CD4-positive, alpha-beta T cell treated with Interleukin-1 beta for 1 hour (primary cell): ENCODE measurements around the gene BRSK1.

ENCODE experiments used
- DNase-seq, 2 donors: peaks; one replicate each; pipeline ENCODE4 v3.0.0-alpha.2; 2020 to 2022

The BRSK1 gene

GRCh38 chr19:55253842-55254624 is 29.8 kb upstream of the BRSK1 start:
- peak; percentile 72 to 73 for DNase-seq

DNA sequence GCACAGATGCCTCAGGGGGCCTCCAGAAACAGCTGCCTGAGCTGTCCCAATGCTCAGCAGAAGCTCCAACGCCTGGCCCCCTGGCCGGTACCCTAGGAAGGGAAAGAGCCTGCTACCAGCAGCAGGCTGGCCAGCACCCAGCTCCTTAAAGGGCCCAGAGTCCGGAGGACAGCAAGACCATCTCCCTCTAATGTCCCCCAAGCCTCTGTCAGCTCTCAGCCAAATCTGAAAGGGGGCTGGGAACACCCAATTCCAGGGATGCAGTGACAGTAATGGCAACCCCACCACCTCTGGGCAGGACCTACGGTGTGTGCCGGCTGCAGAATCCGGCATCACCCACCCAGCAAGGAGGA is 29.2 kb upstream of the BRSK1 start:
- DNase-seq = no peak

DNA sequence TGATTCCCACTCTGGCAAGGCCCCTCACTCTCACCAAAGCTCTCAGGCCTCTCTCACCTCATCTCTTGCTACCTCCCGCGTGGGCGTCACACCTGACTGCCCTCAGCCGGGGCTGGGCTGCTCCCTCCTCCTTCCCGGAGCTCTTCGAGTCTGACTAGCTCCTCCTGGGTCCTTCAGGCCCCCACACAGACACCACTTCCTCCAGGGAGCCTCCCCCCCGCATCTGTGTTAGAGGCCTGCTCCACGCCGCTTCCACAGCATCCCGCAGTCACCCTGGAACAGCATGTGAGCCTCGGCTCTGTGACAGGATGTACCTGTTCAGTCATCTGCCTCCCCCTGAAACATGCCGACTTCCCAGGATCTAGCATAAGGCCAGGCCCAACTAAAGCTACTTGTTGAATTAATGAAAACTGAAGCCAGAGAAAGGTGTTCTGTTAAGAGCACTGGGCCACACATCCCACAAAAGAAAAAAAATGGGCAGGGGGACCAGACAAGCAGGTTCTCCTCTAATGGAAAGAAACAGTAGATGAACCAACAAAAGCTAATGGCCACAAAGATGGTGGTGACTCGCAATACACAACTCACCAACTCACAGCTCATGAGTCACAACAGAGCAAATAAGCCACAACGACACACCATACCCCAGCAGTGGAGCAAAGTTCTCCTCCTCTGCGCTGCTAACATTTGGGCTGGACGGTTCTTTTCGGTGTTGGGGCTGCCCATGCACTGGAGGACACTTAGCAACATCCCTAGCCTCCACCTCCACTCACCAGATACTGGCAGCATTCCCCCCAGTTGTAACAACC is 28.0 kb upstream of the BRSK1 start:
- DNase-seq = peak; percentile 48 to 56

DNA sequence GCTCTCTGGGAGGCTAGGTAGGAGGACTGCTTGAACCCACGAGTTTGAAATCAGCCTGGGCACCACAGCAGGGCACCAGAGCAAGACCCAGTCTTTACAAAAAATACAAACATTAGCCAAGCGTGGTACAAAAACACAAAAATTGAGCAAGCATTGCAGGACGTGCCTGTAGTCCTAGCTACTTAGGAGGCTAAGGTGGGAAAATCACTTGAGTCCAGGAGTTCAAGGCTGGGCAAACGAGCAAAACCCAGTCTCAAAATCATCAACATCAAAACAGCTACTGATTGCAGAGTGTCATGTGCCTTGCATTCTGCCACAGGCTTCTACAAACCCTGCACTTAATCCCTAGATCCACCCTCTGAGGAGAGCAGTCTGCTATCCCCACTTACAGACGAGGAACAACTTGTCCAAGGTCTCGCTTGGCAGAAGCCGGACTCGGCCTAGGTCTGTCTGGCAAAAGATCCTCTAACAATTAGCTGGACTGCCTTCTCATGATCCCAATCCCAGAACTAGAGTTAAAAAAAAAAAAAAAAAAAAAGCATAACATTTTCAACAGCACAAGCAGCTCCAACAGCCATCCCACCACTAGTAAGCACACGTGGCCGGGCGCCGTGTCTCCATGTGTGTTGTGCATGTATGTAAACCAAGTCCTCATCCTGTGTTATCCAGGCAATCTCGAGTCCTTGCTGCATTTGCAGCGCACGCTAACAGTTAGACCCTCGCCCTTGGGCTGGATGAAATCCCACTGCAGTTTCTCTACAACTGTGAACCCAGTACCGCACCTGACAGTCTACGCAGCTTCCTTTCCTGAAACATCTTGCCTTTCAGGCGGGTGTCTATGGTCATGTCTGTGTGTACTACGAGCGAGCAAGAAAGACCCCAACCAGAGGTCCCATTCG is 27.0 kb upstream of the BRSK1 start:
- no peak for DNase-seq

DNA sequence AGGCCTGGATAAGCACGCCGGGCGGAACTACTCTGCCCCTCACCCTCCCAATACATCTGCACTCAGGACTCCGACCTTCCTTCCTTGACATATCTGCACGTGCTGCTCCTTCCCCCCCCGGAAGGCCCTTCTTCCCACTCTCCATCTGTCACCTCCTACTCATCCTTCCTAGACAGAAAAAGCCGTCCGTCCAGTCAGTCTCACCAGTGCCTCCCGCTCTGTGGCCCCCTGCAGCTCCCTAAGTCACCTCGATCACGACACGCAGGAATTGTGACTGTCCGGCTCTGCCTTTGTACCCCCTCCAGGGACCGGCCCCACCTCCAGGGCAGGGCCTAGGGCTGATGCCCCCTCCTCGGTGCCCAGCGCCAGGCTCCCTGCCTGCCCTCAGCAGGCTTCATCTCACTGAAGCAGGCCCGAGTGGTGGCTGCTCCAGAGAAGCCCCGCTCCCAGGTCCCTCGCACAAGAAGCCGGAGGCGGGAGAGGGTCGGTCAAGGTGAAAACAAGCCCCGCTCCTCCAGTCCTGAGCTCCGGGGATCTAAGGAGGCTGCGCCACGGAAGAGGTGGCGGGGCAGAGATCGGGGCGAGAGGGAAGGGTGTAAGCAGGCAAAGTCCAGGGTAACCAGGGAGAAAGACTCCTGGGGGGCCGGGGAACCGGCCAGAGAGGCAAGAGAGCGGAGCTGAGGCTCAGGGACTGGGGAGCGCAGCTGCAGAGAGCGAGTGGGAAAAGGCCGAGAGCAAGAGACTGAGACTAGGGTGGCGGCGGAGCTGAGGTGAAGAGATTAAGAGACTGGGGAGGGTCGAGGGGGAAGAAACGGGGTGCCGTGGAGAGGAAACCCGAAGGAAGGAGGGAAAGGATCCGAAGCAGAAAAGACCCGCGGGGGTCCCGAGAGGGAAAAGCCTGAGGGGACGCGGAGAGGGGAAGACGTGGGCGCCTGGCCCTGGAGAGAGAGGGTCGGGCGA is 26.1 kb upstream of the BRSK1 start:
- no peak for DNase-seq

- peak; percentile 52 to 60 for DNase-seq
These were observed 25.3 kb upstream of the BRSK1 start for GRCh38 chr19:55258476-55258827.

- peak; percentile 94 to 95 for DNase-seq
These were observed 24.8 kb upstream of the BRSK1 start, which contains the start of gene PPP6R1 for GRCh38 chr19:55258828-55259539. Gene PPP6R1, minus strand, starts transcription at chr19:55259017. Its CDS starts 11,914 bp downstream, at chr19:55247103.

DNA sequence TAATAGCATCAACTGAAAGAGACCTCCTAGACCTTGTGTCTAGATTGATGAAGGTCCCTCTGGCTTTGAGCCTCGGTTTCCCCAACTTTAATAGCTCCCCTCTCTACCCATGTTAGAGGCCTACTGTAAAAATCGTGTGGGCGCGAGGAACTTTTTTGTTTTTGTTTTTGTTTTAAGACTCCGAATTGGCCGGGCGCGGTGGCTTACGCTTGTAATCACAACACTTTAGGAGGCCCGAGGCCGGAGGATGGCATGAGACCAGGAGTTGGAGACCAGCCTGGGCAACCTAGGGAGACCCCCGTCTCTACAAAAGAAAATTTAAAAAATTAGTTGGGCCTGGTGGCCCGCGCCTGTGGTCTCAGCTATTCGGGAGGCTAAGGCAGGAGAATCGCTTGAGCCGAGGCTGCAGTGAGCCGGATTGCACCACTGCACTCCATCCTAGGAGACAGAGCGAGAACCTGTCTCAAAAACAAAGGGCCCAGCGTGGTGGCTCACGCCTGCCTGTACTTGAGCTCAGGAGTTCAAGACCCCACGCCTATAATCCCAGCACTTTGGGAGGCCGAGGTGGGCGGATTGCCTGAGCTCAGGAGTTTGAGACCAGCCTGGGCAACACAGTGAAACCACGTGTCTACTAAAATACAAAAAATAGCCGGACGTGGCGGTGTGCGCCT is 24.1 kb upstream of the BRSK1 start:
- DNase-seq = no peak

GRCh38 chr19:55261671-55262126 is 22.1 kb upstream of the BRSK1 start:
- DNase-seq = no peak

DNA sequence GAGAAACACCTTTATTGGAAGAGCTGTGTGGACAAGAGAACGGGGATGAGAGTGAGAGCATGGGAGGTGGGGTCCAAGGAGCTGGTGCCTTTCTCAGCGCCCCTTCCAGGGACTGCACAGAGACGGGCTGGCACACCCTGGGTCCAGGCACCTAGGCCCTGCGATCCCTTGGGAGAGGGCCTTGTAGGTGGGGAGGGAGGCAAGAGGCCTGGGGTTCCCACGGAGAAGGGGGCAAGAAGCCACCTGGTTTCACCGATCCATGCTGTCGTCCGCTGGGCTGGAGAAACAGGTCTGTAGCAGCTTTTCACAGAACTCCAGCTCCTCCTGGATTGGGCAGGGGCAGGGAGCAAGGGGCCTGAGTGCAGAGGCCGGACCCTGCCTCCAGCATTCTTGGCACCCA is 21.4 kb upstream of the BRSK1 start:
- DNase-seq = no peak

DNA sequence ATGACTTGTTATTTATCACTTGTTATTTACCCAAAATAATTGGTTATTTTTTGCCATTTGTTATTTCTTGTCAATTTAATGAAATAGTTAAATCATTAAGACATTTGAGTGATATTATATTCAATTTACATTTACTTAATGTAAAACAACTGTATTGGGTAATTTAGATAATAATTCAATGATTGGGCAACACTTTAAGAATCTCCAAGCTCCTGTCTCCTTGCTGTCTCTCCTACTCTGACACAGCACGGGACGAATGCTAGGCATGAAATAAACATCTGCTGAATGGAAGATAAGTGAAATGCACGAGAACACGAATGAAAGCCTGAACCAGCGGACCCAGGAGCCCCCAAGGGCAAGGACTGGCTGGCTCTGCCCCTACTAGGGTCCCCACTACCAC is 19.3 kb upstream of the BRSK1 start:
- no peak for DNase-seq

GRCh38 chr19:55265173-55265572 is 18.6 kb upstream of the BRSK1 start:
- DNase-seq = no peak

GRCh38 chr19:55265723-55266386 is 17.9 kb upstream of the BRSK1 start:
- no peak for DNase-seq

DNA sequence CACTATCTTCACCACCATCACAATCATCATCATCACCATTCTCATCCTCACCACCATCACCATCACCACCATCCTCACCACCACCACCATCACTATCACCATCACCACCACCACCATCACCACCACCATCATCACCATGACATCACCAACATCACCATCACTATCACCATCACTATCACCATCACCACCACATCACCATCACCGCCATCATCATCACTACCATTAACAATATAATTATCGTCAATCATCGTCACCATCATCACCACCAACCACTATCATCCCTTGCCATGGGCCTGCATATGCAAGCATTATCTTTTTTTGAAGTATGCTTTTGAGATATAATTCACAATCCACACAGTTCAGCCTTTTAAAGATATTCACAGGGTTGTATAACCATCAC is 17.4 kb upstream of the BRSK1 start:
- DNase-seq = no peak

GRCh38 chr19:55266840-55267239 is 17.0 kb upstream of the BRSK1 start:
- DNase-seq = no peak

- no peak for DNase-seq
These were observed 14.5 kb upstream of the BRSK1 start for GRCh38 chr19:55269299-55269698.

- DNase-seq = no peak
These were observed 13.4 kb upstream of the BRSK1 start for GRCh38 chr19:55270172-55270942.

DNA sequence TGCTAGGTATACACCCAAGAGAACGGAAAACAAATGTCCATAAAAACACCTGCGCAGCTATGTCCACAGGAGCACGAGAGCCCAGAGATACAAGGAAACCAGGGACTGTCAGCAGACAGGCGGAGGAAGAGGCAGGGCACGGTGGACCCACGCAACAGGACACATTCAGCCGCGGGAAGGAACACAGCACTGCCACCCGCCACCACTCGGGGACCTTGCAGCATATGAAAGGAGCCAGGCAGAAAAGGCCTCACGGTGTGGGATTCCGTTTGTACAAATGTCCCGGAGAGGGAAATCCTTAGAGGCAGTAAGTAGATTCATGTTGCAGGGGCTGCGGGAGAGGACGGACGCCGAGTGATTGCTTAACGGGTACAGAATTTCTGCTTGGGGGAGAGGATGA is 11.7 kb upstream of the BRSK1 start:
- DNase-seq = no peak

GRCh38 chr19:55273978-55274707 is 9.7 kb upstream of the BRSK1 start:
- no peak for DNase-seq
